HCT116 (cell line): Measurements from ENCODE around the gene ATG14.

Experiments
- CTCF ChIP-seq, 3 experiments: fragments of 200-600 bp in 1 of 3; sonication (generic) in 1 of 3; IDR thresholded peaks in 2 of 3; conservative IDR thresholded peaks in 1 of 3; 2 replicates each; pipeline ENCODE4 v1.5.1; 2012 to 2017; ENCODE audit warnings: low read depth in 2 of 3, low read length in 2 of 3, antibody characterized with exemption in 1 of 3, borderline replicate concordance in 1 of 3, control low read depth in 1 of 3, mild to moderate bottlenecking in 1 of 3, mixed read lengths in 1 of 3, mixed run types in 1 of 3, moderate library complexity in 1 of 3; ENCODE audit not compliant: insufficient read depth in 1 of 3
- EZH2 ChIP-seq: fragments of 200-600 bp; sonication (generic); IDR thresholded peaks from 2 replicates; pipeline ENCODE4 v1.6.1; 2017; ENCODE audit warnings: antibody characterized with exemption, mixed run types
- EZH2phosphoT487 ChIP-seq: fragments of 200-600 bp; IDR thresholded peaks from 2 replicates; pipeline ENCODE4 v1.6.1; 2018; ENCODE audit warnings: antibody characterized with exemption, borderline replicate concordance
- FOSL1 ChIP-seq: IDR thresholded peaks from 2 replicates; pipeline ENCODE4 v1.6.1; 2012; ENCODE audit warnings: low read depth
- POLR2A ChIP-seq: IDR thresholded peaks from 2 replicates; pipeline ENCODE4 v1.7.0; 2011; ENCODE audit warnings: borderline replicate concordance; ENCODE audit not compliant: insufficient read depth, insufficient read length; ENCODE audit errors: extremely low read depth
- POLR2AphosphoS5 ChIP-seq: IDR thresholded peaks from 2 replicates; pipeline ENCODE4 v1.6.1; 2011; ENCODE audit warnings: mild to moderate bottlenecking, low read depth, low read length, moderate library complexity
- RAD21 ChIP-seq: IDR thresholded peaks from 2 replicates; pipeline ENCODE4 v1.6.1; 2012; ENCODE audit warnings: low read depth, mild to moderate bottlenecking
- REST ChIP-seq: IDR thresholded peaks from 2 replicates; pipeline ENCODE4 v1.6.1; 2012; ENCODE audit warnings: low read depth
- SP1 ChIP-seq: IDR thresholded peaks from 2 replicates; pipeline ENCODE4 v1.6.1; 2012; ENCODE audit warnings: low read depth
- SRF ChIP-seq: IDR thresholded peaks from 2 replicates; pipeline ENCODE4 v1.6.1; 2012; ENCODE audit warnings: low read depth
- YY1 ChIP-seq: IDR thresholded peaks from 2 replicates; pipeline ENCODE4 v1.6.1; 2011; ENCODE audit warnings: low read length, low read depth, moderate library complexity, mild to moderate bottlenecking; ENCODE audit not compliant: insufficient replicate concordance; ENCODE audit errors: extremely low read depth
- ZFX ChIP-seq: fragments of 450-650 bp; IDR thresholded peaks from 2 replicates; pipeline ENCODE4 v1.6.1; 2017
- ZNF274 ChIP-seq: fragments of 200-500 bp; sonication (Bioruptor generic); IDR thresholded peaks from 2 replicates; pipeline ENCODE4 v1.6.1; 2014; ENCODE audit warnings: mild to moderate bottlenecking, low read depth, low read length, inconsistent platforms

- TF ChIP-seq REST (no peak), POLR2A (no peak), CTCF (IDR thresholded peaks at IDR 0.05 in 2 of 3, conservative IDR thresholded peaks at IDR 0.05 in 1 of 3; ENCODE audit: borderline replicate concordance in 1 of 3, insufficient read depth in 1 of 3, low read depth in 2 of 3, low read length in 2 of 3) (no peak), POLR2AphosphoS5 (no peak), SRF (no peak), ZFX (no peak), EZH2 (no peak), ZNF274 (no peak), YY1 (no peak), EZH2phosphoT487 (no peak), SP1 (no peak), RAD21 (no peak), FOSL1 (no peak)
Observed at GRCh38 chr14:55418411-55418810, 6.8 kb upstream of the ATG14 start.
